Mesendoderm (in vitro differentiated cells): ENCODE results near the gene OR52A5. TPM values are rescaled to one million over a fixed set of nuclear protein-coding genes. Genes with fewer than 3 reads are reported as not detected.
"Not testable (repeated sequence)": the region's sequence is repeated elsewhere in the genome, so short reads cannot be mapped to it uniquely, and the experiment has no call there.

ENCODE experiments used
- DNase-seq: peaks from one replicate; pipeline ENCODE4 v3.0.0; 2013
- H2AK5ac ChIP-seq: 2 replicates; pipeline ENCODE4 v1.6.1; 2013; ENCODE audit warnings: low read length, inconsistent platforms
- H2BK120ac ChIP-seq: 2 replicates; pipeline ENCODE4 v1.6.1; 2013; ENCODE audit warnings: low read depth, mild to moderate bottlenecking, low read length, moderate library complexity, mixed read lengths
- H2BK15ac ChIP-seq: replicated peaks from 2 replicates; pipeline ENCODE4 v1.6.1; 2013; ENCODE audit warnings: low read depth, mild to moderate bottlenecking, moderate library complexity
- H2BK5ac ChIP-seq: 2 replicates; pipeline ENCODE4 v1.6.1; 2013; ENCODE audit warnings: low read length, inconsistent platforms
- H3K18ac ChIP-seq: 2 replicates; pipeline ENCODE4 v1.6.1; 2013; ENCODE audit warnings: mild to moderate bottlenecking, low read length, mixed read lengths
- H3K23ac ChIP-seq: one replicate; pipeline ENCODE4 v1.6.1; 2013; ENCODE audit warnings: low read length
- H3K27ac ChIP-seq: 2 replicates; pipeline ENCODE4 v1.5.1; 2013; ENCODE audit warnings: low read depth, mild to moderate bottlenecking, inconsistent platforms, low read length, moderate library complexity
- H3K27me3 ChIP-seq: 2 replicates; pipeline ENCODE4 v1.6.1; 2013; ENCODE audit warnings: low read length, control low read depth, mild to moderate bottlenecking, inconsistent platforms; ENCODE audit not compliant: insufficient read depth, poor library complexity
- H3K36me3 ChIP-seq: 2 replicates; pipeline ENCODE4 v1.6.1; 2013; ENCODE audit warnings: low read length, inconsistent platforms; ENCODE audit not compliant: control insufficient read depth, insufficient read depth
- H3K4ac ChIP-seq: one replicate; pipeline ENCODE4 v1.6.1; 2013; ENCODE audit warnings: low read depth, mild to moderate bottlenecking, low read length, moderate library complexity
- H3K4me1 ChIP-seq: 2 replicates; pipeline ENCODE4 v1.6.1; 2013; ENCODE audit warnings: low read depth, low read length, inconsistent platforms; ENCODE audit not compliant: control insufficient read depth
- H3K4me2 ChIP-seq: 2 replicates; pipeline ENCODE4 v1.6.1; 2013; ENCODE audit warnings: low read length
- H3K4me3 ChIP-seq: 2 replicates; pipeline ENCODE4 v1.5.1; 2013; ENCODE audit warnings: mild to moderate bottlenecking, low read length
- H3K56ac ChIP-seq: one replicate; pipeline ENCODE4 v1.6.1; 2013; ENCODE audit warnings: low read length
- H3K79me1 ChIP-seq: 2 replicates; pipeline ENCODE4 v1.6.1; 2013; ENCODE audit warnings: low read length, inconsistent platforms
- H3K79me2 ChIP-seq: 2 replicates; pipeline ENCODE4 v1.6.1; 2013; ENCODE audit warnings: mild to moderate bottlenecking, low read length; ENCODE audit not compliant: control insufficient read depth, insufficient read depth
- H3K9ac ChIP-seq: 2 replicates; pipeline ENCODE4 v1.6.1; 2013; ENCODE audit warnings: low read length, inconsistent platforms
- H4K5ac ChIP-seq: one replicate; pipeline ENCODE4 v1.6.1; 2013; ENCODE audit warnings: low read length
- H4K8ac ChIP-seq: one replicate; pipeline ENCODE4 v1.6.1; 2013; ENCODE audit warnings: low read depth, mild to moderate bottlenecking, control low read depth, low read length, moderate library complexity
- WGBS: extraction: QIAGEN DNeasy Blood & Tissue Kit; methylation state at CpG from one replicate; pipeline ENCODE4 v1.1.7; 2013; ENCODE audit warnings: low lambda C conversion rate, missing lambda C conversion rate; ENCODE audit not compliant: insufficient coverage; ENCODE audit errors: extremely low coverage; 5-methylcytosine and 5-hydroxymethylcytosine counted together
- polyA plus RNA-seq, 2 experiments: library from polyadenylated mRNA; stranded (reverse); fragments of 200-250 nt; gene quantifications; one replicate each; pipeline ENCODE4 v1.2.3, GENCODE V29; 2013

The OR52A5 gene
- 0.03 TPM for polyA plus RNA-seq (2013, experiment 1 of 2)
- polyA plus RNA-seq (2013, experiment 2 of 2), result not detected

DNA sequence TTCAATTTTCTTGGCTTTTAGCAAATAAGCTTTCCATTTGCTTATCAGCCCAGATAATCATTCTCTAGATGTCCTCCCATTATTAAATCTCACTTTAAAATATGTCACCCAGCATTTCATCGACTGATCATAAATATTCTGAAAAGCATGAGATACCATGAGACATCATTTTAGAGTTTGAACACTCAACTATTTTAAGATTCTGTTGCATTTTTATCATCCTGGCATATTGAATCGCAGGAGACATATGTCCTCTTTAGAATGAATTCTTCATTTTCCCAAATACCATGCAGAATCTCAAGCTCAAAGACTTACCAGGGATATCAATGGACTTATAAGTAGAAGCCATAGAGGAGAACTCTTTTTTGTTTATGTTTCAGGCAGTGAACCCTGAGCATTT is at the start of gene OR52A5:
OR52A5 (minus strand) TSS at position 361 of the 400 bp plus-strand sequence. CDS start 5,714 bp downstream, outside the sequence.
- WGBS, result no CpG with 5 or more reads among the region's 2 CpGs
- H2AK5ac ChIP-seq, result no peak within 1 kb of the TSS
- H3K4me3 ChIP-seq, result no peak within 1 kb of the TSS
- H3K18ac ChIP-seq, result no peak within 1 kb of the TSS
- H4K8ac ChIP-seq, result no peak within 1 kb of the TSS
- H4K5ac ChIP-seq, result no peak within 1 kb of the TSS
- no peaks in the 10 kb centered on the region for H3K4me1 ChIP-seq
- H3K23ac ChIP-seq, result no peak within 1 kb of the TSS
- no peak within 1 kb of the TSS for H2BK5ac ChIP-seq
- no peak within 1 kb of the TSS for H2BK15ac ChIP-seq
- no peak within 1 kb of the TSS for H2BK120ac ChIP-seq
- H3K36me3 ChIP-seq, result no peaks in the 10 kb centered on the region
- H3K79me2 ChIP-seq, result no peaks in the 10 kb centered on the region
- H3K79me1 ChIP-seq, result no peaks in the 10 kb centered on the region
- H3K4ac ChIP-seq, result no peak within 1 kb of the TSS
- no peak within 1 kb of the TSS for H3K56ac ChIP-seq
- H3K27ac ChIP-seq, result no peak within 1 kb of the TSS
- no peak within 1 kb of the TSS for H3K9ac ChIP-seq
- no peaks in the 10 kb centered on the region for H3K27me3 ChIP-seq
- DNase-seq, result no peak
- H3K4me2 ChIP-seq, result no peak within 1 kb of the TSS

DNA sequence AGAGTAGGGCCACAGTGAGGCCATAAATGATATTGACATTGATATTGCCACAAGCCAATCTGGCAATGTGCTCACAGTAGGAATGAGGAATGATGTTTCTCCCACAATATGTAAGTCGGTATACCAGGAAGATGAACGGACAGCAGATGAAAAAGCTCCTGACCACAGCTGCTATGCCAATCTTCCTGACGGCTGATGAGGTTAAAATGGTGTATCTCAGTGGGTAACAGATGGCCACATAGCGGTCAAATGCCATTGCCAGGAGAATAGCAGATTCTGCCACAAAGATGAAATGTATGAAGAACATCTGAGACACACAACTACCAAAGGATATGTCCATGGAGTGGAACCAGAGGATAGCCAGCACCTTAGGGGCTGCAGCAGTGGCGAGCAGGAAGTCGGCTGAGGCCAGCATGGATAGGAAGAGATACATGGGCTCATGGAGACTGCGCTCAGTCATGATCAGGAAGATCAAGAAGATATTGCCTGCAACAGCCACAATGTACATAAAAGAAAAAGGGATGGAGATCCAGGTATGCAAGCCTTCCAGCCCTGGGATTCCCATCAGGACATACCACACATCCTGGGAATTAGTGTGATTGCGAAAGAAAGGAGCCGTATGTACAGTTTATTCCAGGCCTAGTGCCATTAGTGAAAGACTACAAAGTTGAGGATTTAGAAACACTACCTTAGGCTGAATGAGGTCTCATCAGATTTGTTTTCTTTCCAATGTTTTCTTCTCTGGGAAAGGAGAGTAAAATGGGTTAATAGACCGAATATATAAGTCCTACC is 40.1 kb upstream of the OR52A5 start:
- no CpG with 5 or more reads among the region's 10 CpGs for WGBS
- no peak overlapping the region for H3K4me2 ChIP-seq
- H3K27ac ChIP-seq, result no peak overlapping the region
- H4K8ac ChIP-seq, result no peak overlapping the region
- no peak overlapping the region for H2BK15ac ChIP-seq
- H3K4ac ChIP-seq, result no peak overlapping the region
- no peaks in the 10 kb centered on the region for H3K79me1 ChIP-seq
- no peak for DNase-seq
- H3K9ac ChIP-seq, result no peak overlapping the region
- H3K4me1 ChIP-seq, result no peaks in the 10 kb centered on the region
- no peak overlapping the region for H3K18ac ChIP-seq
- no peaks in the 10 kb centered on the region for H3K36me3 ChIP-seq
- H3K23ac ChIP-seq, result no peak overlapping the region
- H2BK5ac ChIP-seq, result no peak overlapping the region
- H3K27me3 ChIP-seq, result no peaks in the 10 kb centered on the region
- no peak overlapping the region for H3K56ac ChIP-seq
- H2BK120ac ChIP-seq, result no peak overlapping the region
- H4K5ac ChIP-seq, result no peak overlapping the region
- H3K4me3 ChIP-seq, result no peak overlapping the region
- no peak overlapping the region for H2AK5ac ChIP-seq
- H3K79me2 ChIP-seq, result no peaks in the 10 kb centered on the region

GRCh38 chr11:5174934-5175333 is 36.8 kb upstream of the OR52A5 start:
- Histone ChIP-seq H3K4me3 (no peak overlapping the region), H3K27me3 (no peaks in the 10 kb centered on the region), H3K23ac (no peak overlapping the region), H4K8ac (no peak overlapping the region), H2BK120ac (no peak overlapping the region), H2BK5ac (no peak overlapping the region), H3K79me2 (no peaks in the 10 kb centered on the region), H3K4ac (no peak overlapping the region), H2AK5ac (no peak overlapping the region), H3K36me3 (no peaks in the 10 kb centered on the region), H2BK15ac (no peak overlapping the region), H3K4me2 (no peak overlapping the region), H3K4me1 (no peaks in the 10 kb centered on the region), H3K9ac (no peak overlapping the region), H3K56ac (no peak overlapping the region), H4K5ac (no peak overlapping the region), H3K27ac (no peak overlapping the region), H3K79me1 (no peaks in the 10 kb centered on the region), H3K18ac (no peak overlapping the region)
- WGBS, result no CpG with 5 or more reads among the region's 7 CpGs
- no peak for DNase-seq

DNA sequence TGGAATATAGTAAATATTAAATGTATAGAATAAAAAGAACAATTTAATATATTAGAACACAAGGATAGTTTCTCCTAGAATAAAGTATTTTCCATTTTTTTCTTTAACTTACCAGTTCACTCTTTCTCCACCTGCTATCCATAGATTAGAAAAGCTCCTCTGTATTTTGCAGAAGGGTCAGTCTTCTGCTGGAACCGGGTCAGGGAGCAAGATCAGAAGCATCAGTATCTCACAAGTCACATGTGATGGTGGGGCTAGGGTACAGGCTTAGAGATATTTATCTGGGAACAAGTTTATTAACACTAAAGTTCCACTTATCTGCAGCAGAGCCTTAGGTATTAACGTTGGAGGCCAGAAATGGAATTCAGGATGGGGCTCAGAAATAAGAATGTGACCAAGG is 33.7 kb upstream of the OR52A5 start:
- Histone ChIP-seq H3K79me2 (no peaks in the 10 kb centered on the region), H2BK15ac (no peak overlapping the region), H3K18ac (no peak overlapping the region), H3K4me1 (no peaks in the 10 kb centered on the region), H3K4me3 (no peak overlapping the region), H3K4me2 (no peak overlapping the region), H3K56ac (no peak overlapping the region), H3K4ac (no peak overlapping the region), H3K27ac (no peak overlapping the region), H3K79me1 (no peaks in the 10 kb centered on the region), H2BK120ac (no peak overlapping the region), H3K27me3 (no peaks in the 10 kb centered on the region), H3K23ac (no peak overlapping the region), H3K36me3 (no peaks in the 10 kb centered on the region), H4K5ac (no peak overlapping the region), H4K8ac (no peak overlapping the region), H3K9ac (no peak overlapping the region), H2AK5ac (no peak overlapping the region), H2BK5ac (no peak overlapping the region)
- no CpG with 5 or more reads among the region's 2 CpGs for WGBS
- DNase-seq, result no peak

- peak; percentile 64 for DNase-seq
- not testable (repeated sequence) for H3K18ac ChIP-seq, H2BK120ac ChIP-seq
These were observed 27.7 kb upstream of the OR52A5 start for GRCh38 chr11:5165898-5166297.

DNA sequence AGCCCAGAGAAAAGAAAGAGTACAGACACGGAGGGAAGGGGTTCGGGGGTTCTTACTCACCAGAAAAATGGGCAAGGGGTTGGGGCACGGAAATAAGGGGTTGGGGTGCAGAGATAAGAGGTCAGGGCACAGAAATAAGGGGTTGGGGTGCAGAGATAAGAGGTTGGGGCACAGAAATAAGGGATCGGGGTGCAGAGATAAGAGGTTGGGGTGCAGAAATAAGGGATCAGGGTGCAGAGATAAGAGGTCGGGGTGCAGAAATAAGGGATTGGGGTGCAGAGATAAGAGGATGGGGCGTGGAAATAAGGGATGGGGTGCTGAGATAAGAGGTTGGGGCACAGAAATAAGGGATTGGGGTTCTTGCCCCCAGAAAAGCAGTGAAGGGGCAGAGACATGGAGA is 26.7 kb upstream of the OR52A5 start:
- Histone ChIP-seq H2BK5ac (peak overlapping the region; percentile 84), H2BK120ac (peak overlapping the region; percentile 85), H3K18ac (peak overlapping the region; percentile 32), H3K56ac (peak overlapping the region; percentile 70), H3K4ac (peak overlapping the region; percentile 78), H3K9ac (peak overlapping the region; percentile 13), H3K27ac (peak overlapping the region; percentile 27)
- H3K4me3 ChIP-seq, H3K79me1 ChIP-seq, H3K4me1 ChIP-seq, H3K36me3 ChIP-seq, H3K23ac ChIP-seq, H2BK15ac ChIP-seq, H3K4me2 ChIP-seq, H3K27me3 ChIP-seq, H4K5ac ChIP-seq, DNase-seq, H2AK5ac ChIP-seq, H3K79me2 ChIP-seq, H4K8ac ChIP-seq: not testable (repeated sequence)
- WGBS, result no CpG with 5 or more reads among the region's 6 CpGs

More at GRCh38 chr11:5165898-5166297, 27.7 kb upstream of the OR52A5 start:
- H3K79me1 ChIP-seq, H3K4ac ChIP-seq, H4K5ac ChIP-seq, H3K36me3 ChIP-seq, H3K4me1 ChIP-seq, H3K9ac ChIP-seq, H3K27ac ChIP-seq, H3K79me2 ChIP-seq, H3K4me2 ChIP-seq, H3K27me3 ChIP-seq, H3K4me3 ChIP-seq, H2BK15ac ChIP-seq, H2AK5ac ChIP-seq, H4K8ac ChIP-seq, H3K23ac ChIP-seq: not testable (repeated sequence)
- H2BK5ac ChIP-seq, result peak overlapping the region; percentile 73
- H3K56ac ChIP-seq, result peak overlapping the region; percentile 65
